CD4-positive, alpha-beta T cell treated with Interleukin-17A for 1 hour (primary cell): ENCODE data around the gene ARAP1.
"Not testable (repeated sequence)": the region's sequence is repeated elsewhere in the genome, so short reads cannot be mapped to it uniquely, and the experiment has no call there.

ENCODE experiments used
- DNase-seq: peaks from one replicate; pipeline ENCODE4 v3.0.0-alpha.2; 2020

ARAP1 gene

DNA sequence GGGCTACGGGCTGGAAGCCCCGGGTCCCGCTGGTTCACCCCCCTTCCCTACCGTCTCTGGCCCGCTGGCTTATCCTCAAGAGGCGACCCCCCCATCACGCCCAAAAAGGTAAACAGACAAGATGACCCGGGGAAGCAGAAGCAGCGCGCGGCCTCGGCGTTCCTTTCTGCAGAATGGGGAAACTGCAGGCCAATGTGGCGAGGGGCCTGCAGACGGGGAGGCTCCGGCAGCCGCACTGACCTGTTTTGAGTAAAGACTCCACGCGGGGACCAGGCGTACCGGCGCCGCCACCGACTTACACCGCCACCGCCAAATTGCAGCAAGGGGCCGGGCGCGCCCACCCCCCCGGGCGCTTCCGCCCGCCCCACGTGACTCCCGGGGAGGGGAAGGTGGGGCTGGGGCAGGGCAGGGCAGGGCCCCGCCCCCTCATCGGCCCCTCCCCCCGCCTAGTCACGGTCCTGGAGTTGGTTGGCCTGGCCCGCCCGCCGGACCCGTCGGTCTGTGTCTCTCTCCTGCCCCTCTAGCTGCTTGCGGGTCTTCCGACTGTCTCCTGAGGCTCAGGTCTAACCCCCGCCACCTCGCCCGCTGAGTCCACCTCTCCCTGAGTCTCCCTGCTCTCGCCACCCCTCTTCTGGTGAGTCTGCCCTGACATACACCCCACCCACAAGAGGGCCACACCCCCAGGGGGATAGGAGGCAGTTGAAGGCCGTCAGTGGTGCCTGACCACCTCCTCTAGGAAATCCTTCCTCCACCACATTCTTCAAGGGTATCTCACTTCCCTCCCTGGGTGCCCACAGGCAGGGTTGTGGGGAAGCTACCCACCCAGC lies at the start of gene ARAP1:
Gene ARAP1 (minus strand): TSS at position 321 of the 827 bp plus-strand sequence. CDS start 25,280 bp downstream, outside the sequence.
- peak; percentile 83 for DNase-seq

DNA sequence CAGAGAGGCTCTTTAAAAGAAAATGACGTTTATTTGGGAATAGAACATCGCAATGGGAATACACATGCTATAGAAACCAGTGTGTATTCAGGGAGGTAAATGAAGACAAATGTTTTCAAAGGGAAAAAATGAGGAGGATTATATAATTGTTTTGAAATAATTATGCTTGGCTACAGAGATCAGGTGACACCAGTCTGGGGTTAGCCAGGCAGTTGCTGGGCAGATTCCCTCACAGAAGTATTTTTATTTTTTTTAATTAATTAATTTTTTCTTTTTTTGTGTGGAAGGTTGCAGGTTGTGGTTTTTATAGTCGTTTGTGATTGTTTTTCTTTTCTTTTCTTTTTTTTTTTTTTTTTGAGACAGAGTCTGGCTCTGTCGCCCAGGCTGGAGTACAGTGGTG lies 47.2 kb upstream of the ARAP1 start:
- no peak for DNase-seq

DNA sequence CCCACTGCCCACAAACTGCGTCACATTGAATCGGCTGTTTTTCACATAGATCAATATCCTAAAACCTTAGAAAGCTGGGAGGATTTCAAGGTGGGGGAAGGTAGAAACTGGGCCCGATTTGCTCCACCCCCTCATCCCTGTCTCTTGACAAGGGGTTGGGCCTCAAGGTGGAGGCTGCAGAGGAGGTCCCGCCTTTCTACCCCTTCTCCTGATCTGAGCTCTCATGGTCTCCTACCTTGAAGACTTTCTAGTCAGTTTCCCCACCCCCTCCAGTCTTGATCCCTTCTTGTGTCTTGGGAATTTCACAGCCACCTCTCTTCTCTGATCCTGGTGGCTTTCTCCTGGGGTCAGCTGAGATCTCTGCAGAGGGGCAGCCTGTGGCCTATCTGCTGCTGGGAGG lies 46.2 kb upstream of the ARAP1 start:
- DNase-seq, result no peak

DNA sequence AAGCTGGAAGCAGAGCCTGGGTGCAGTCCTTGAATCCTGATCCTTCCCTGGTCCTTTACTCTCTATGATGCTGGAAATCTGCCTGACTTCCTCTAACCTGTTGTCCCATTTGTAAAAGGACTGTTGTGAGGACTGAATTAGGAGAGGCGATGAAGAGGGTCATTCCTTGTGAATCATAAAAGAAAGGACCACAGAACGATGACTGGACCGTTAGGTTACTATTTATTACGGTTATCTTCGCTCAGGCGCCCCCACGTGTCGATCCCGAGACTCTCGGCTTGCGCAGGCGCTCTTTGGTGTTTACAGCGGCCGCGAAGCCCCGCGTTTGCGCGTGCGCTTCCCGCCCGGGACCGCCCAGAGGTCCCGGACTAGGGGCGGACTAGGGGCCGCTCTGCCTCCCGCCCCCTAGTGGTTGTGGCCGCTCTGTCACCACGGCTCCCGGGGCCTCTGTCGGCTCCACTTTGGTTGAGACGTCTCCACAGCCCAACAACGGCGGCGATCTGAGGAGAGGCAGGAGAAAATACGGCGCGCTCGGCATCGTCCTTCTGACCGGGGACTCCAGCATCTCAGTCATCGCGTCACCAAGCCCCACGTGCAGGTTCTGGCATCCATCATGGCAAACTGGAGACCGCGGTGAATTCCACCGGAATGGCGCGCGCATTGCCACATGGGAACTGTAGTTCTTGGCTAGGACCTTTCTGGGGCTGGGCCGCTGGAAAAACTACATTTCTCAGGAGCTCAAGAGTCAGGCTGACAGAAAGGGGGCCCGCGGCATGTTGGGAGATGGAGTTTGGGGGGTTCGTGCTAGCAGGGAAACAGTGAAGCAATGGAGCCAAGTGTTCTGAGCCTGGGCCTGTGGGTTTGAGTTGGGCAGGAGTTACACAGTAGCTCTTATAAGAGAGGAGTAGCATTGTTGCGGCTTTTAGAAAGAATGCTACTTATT lies 41.5 kb upstream of the ARAP1 start, which contains the start of gene STARD10:
Gene STARD10 (minus strand): TSS at position 623 of the 943 bp plus-strand sequence. CDS start 12,866 bp downstream, outside the sequence.
- DNase-seq, result peak; percentile 95

DNA sequence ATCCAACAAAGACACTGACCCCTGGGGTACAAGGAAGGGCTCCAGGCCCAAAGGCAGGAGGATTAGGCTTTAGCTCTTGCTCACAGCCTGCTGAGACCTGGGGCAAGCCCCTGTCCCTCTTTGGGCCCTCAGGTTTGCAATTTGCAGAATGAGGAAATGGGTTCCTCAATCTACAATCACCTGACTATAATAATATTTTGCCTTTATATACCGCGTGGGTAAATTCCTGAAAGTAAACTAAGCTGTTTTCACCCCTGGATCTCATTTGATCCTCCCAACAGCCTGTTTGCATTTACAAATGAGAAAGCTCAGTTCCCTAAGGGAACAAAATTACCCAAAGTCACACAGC lies 40.8 kb upstream of the ARAP1 start:
- DNase-seq, result no peak

DNA sequence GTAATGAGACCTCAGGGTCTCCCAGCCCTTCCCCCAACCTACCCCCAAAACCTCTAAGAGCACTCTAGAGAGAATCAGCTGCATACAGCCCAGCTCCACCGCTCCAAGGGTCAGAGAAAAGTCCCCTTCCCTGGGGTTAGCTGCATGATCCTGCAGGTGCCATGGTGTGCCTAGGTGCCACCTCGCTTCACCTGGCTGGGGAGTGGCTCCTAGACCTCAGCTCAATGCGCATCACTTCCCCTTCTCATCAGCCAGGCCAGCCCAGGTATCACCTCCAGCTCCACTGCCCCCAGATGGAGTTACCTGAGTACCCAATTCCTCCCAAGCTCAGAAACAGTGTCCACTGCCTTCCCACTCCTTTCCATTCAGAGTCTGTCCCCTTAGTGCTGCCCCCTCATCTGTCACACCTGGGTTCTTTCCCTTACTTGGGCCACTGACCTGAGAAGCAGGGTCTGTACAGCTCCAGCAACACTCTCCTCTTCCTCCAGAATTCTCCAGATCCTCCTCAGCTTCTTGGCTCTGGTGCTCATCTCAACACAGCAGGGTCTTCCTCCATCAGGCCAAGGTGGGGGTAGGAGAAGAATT lies 40.3 kb upstream of the ARAP1 start:
- no peak for DNase-seq

DNA sequence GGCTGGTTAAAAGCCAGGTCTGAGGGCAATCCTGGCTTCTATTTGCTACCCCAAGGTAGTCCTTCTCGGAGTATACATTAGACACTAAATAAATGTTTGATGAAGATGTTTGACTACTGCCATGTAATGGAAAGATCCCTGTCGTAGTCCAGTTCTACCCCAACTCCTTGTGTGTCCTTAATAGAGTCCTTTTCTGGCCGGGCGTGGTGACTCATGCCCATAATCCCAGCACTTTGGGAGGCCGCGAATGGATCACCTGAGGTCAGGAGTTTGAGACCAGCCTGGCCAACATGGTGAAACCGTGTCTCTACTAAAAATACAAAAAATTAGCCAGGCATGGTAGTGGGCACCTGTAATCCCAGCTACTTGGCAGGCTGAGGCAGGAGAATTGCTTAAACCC lies 39.0 kb upstream of the ARAP1 start:
- DNase-seq, result not testable (repeated sequence)

DNA sequence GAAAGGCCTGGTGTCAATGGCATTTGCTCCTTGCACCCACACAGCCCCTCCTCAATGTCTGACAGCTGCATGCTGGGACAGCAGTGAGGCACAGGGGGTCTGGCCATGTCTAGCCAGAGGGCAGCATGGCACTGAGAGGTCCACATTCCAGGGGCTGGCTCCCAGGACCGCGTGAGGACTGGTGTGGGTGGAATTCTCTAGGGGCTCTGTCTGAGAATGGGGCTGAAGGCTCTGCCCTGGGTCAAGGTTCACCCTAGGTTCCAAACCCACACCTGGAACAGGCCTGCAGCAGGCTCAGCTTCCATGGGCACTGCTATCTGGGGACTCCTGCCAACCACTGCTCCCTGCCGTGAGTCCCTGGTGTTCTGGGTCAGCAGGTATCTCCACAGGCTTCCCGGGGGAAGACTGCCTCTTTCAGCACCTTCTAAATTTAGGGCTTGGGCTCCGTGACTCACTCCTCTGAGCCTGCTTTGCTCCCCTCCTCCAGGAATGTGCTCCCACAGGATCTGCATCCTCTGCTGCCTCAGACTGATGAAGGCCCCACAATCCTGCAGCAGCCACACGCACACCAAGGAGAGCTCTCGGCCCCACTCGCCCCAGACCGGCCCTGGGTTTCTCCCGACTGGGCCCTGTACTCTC lies 37.4 kb upstream of the ARAP1 start:
- DNase-seq, result no peak

DNA sequence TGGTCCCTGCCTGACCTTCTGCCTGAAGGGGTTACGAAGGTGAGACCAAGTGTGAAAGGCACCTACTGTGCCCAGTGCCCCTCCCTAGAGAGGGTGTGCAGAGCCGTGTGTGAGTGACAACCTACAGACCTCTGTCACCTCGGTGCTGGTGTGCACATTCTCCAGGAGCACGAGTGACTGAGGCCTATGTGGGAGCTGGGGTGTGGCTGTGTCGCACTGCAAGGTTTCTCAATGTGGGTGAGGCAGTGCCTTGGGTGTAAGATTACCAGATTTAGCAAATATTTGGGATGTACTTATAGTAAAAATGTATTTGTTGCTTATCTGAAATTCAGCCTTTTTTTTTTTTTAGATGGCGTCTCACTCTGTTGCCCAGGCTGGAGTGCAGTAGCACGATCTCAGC lies 36.0 kb upstream of the ARAP1 start:
- DNase-seq, result no peak

DNA sequence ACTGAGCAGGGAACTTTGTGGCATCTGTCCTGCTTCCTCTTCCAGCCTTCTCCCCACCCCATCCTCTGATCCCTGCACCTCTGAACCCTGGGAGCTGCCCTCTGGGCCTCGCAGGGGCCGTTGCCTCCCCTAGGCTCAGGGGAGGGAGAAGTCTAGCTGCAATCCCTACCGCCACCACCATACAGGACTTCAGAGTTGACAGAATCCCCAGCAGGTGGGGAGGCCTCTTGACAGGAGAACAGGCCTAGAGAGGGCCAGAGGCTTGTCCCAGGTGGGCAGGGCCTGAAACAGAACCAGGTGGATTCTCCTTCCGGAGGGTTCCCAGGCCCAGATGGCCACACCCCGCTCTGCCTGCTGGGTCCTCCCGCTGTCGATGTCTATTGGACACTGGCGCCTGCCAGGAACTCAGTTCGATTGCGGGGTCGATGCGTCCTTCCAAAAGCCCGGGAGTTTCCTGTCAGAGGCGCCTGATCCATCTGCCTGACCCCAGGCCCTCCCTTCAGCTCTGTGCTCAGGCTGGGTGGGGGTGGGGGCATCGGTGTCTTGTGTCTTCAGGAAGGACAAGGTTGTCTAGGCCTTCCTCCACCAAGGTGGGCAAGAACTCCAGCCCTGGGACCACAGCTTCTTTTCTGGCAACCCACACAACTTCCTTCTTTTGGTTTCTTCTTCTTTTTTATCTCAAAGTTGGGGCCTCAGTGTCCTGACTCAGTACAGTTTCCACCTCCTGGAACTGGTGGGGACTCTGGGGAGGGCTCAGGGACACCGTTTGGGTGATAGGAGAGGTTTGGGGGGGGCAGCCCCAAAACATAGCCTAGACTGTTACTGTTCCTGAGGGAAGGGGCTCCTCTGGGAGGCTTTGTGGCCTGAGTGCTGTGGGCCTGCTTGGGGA lies 35.3 kb upstream of the ARAP1 start:
- no peak for DNase-seq

DNA sequence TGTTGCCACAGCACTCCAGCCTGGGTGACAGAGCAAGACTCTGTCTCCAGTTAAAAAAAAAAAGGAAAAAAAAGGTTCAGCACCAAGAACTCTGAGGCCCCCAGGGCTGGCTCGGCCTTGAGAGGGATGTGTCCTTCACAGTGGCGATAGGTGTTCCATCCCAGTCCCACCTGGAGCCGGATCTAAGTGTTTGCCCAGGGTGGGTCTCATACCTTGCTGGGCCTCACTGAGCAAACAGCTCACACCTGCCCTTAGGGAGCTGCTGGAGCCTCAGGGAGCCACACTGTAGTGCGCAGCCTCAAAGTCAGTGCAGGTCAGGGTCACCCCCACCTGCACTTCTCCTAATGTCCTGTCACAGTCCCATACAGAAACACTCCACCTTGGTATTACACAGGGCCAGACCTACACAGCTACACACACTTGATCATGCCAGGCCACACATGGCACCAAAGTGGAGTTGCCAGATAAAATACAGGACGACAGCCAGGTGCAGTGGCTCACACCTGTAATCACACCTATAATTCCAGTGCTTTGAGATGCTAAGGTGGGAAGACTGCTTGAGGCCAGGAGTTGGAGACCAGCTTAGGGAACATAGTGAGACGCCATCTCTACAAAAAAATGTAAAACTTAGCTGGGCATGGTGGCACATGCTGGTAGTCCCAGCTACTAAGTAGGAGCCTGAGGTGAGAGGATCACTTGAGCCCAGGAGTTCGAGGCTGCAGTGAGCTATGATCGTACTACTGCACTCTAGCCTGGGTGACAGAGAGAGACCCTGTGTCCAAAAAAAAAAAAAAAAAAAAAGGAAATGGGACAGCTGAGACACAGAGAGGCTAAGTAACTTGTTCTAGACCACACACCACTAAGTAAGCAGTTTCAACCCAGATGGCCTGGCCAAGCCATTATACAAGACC lies 34.4 kb upstream of the ARAP1 start:
- no peak for DNase-seq

DNA sequence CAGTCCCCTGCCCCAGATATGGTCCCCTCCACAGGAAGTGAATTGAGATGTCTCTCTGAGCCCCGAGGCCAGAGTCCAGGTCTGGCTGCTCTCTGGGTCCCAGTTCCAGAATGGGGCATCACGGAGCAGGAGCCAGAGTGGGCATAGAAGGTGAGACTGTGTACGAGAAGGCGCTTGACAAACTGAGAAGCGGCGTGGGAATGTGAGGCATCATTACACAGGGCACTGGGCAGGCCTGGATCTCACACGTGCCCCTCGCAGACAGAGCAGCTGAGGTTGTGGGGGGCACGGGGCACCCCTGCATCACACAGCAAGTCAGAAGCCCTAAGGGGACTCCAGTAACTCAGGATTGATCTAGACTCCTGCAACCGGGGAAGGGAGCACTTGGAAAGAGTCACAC lies 32.5 kb upstream of the ARAP1 start:
- no peak for DNase-seq

DNA sequence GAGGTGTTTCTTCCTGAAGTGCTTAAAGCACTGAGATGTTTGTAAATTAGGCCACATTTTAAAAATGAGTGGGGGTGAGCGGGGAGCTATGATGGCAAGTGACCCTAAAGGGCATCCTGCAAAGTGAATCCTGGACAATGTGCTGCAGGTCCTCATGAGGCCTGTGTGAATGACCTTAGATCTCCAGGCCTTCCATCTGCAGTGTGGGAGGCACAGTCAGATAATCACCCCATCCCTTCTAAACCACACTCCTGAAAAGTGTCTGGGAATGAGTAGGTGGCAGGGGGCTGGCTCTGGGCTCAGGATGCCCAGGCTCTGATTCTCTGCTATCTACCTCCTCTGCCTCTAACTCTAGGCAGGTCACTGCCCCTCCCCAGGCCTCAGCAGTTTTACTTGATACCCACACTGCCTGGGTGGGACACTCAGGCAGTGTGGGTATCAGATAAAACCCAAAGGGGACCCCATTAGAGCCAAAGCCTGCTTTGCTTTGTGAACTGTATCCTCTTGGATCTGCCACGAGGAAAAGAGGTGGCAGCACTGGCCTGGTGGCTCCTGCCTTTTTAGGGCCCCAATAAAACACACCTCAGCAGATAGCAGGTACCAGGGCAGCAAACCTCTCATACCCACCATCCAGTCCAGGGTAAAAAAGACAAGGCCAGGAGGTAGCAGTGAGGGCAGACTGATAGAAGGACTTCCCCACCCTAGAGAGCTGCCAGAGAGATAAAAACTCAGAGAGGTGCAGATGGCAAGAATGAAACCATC lies 31.1 kb upstream of the ARAP1 start:
- no peak for DNase-seq

DNA sequence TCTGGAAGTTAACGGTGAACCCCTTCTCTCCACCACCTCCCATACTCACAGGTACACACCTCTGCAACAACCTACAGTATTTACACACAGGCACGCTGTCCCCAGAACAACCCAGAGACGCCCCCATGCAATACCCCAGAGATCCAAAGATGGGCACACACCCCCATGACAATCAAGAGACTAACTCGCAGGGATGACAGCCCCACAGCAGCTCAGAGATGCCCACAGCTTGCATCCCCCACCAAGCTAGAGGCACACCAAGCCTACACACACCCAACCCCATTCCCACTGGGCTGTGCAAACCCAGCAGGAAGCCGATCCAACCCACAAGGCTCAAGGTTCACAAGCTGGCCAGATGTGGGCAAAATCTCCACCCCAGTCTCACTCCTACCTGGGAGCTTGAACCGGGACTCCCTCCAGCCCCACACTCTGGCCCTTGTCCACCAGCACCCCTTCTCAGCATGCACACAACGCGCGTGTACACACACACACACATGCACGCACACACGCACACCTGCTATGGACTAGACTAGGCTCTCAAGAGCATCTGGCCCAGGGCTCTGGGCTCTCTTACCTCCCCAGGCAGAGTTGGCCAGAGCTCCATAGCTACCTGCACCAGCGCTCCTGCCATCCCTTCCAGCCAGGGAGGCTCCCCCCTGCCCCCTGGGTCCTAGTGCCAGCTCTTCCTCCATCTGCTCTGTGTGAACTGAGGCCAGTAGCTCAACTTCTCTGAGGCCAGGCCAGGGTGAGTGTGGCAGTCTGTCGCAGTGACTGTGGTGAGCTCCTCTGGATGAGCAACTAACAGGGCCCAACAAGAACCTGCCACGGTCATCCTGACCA lies 30.1 kb upstream of the ARAP1 start:
- no peak for DNase-seq

DNA sequence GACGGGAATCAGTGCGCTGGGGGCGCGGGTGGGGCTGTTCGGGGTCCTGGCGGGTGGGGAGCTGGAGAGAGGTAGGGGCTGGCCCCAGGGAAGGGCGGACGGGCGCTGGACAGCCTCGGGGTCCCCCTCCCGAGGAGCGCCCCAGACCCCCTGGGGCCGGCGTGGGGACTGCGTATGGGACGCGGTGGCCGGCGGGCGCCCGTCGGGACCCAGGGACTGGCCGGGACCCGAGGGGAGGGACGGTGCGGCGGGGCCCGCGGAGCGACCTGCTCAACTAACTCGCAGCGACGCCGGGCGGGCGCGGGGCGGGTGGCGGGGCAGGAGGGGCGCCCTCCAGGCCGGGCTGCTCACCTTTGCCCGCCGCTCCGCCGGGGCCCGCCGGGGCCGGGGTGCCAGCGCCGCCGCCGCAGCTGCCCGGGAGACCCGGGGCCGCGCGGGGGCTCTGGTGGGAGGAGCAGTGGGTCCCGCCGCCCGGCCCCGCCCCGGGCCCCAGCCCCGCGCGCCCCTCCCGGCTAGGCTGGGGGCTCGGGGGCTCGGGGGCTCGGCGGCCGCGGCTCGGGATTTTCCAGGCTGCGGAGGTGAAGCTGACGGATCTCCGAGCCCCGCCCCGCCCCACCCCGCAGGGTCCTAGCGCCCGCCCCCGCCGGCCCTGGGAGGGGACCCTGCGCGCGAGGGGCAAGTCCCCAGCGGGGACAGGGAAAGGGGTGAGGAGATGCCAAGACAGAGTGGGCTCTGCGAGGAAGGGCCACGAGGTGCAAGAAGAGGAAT lies 29.3 kb upstream of the ARAP1 start:
- peak; percentile 71 for DNase-seq

DNA sequence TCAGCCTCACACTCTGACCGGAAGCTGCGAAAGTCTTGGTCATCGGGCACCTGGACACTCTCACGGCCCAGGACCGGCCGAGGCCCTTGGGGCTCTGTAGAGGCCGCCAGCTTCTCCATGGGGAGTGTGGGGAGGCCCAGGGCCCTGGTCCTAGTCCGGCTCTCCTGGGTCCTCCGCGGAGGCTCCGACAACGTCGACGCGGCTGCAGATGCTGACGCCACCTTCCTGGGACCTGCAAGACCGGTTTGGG lies 28.8 kb upstream of the ARAP1 start:
- no peak for DNase-seq

DNA sequence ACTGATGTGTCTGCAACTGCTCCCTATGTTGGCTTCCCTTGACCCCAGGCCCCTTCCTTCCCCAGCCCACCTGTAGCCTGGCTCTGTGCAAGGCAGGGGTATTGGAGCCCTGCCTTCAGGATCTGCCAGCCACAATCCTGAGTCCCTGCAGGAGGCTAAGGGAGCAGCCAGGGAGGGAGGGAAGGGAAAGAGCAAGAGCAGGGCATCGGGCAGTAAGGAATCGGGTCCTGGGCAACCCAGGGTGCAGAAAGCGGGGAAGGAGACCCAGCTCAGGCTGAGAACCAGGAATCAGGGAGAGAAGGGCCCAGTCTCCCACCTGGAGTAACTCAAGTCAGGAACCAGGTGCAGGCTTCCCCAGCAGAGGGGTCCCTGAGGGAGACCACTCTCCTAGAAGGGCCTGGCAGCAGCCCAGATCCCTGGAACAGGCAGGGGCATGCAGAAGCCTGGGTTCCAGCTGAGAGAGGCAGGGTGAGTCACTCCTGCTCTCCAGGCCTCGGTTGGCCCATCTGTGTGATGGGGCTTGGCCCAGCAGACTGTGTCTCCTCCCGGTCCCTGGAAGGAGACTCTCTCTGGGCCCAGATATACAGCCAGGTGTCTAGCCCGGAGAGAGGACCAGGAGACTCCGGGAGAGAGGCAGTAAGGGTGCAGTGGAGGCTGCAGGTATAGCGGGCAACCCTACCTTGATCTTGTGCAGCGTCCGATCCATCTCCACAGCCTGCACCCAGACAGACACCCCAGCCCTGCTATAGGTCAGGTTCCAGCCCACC lies 28.3 kb upstream of the ARAP1 start:
- no peak for DNase-seq
